HEK293 (cell line): ENCODE data around the gene LCAT.

Source experiments
- CTCF ChIA-PET: fragments of 350-600 bp; formaldehyde crosslinking; extraction: SDS; loops from one replicate; lab custom pipeline; 2021; ENCODE audit warnings: antibody characterized with exemption; lab: Yijun Ruan, JAX
- POLR2A ChIA-PET: fragments of 300-600 bp; formaldehyde crosslinking; extraction: SDS; loops from one replicate; lab custom pipeline; 2020; ENCODE audit warnings: antibody characterized with exemption, inconsistent platforms; lab: Yijun Ruan, JAX
- H3K27ac ChIP-seq: fragments of 200-500 bp; sonication (Bioruptor generic); 2 replicates; pipeline ENCODE4 v1.5.1; 2014; ENCODE audit warnings: low read depth, low read length, control low read depth, inconsistent platforms; ENCODE audit errors: extremely low read depth
- H3K36me3 ChIP-seq, 2 experiments: fragments of 200-500 bp in 1 of 2; sonication (Bioruptor generic) in 1 of 2; 1 replicate in 1 of 2; 2 replicates in 1 of 2; pipeline ENCODE4 v1.5.1; 2014 to 2017; ENCODE audit warnings: inconsistent platforms in 2 of 2, low read length in 2 of 2; ENCODE audit not compliant: control insufficient read depth in 2 of 2, insufficient read depth in 1 of 2
- H3K4me1 ChIP-seq: fragments of 200-500 bp; sonication (Bioruptor generic); 2 replicates; pipeline ENCODE4 v1.5.1; 2014; ENCODE audit warnings: mild to moderate bottlenecking, low read length, inconsistent platforms; ENCODE audit not compliant: control insufficient read depth, insufficient read depth
- H3K4me3 ChIP-seq: 2 replicates; pipeline ENCODE4 v1.5.1; 2011; ENCODE audit warnings: low read depth, mild to moderate bottlenecking, control low read depth, low read length, moderate library complexity
- H3K9me3 ChIP-seq: fragments of 200-500 bp; sonication (Bioruptor generic); 2 replicates; pipeline ENCODE4 v1.5.1; 2014; ENCODE audit warnings: low read depth, low read length, inconsistent platforms; ENCODE audit not compliant: control insufficient read depth, insufficient read depth
- CTCF ChIP-seq: fragments of 450-650 bp; formaldehyde crosslinking; IDR thresholded peaks from 2 replicates; pipeline ENCODE4 v1.5.1; 2016; ENCODE audit warnings: missing biosample characterization, missing genetic modification characterization
- EGR2 ChIP-seq: fragments of 450-650 bp; formaldehyde crosslinking; IDR thresholded peaks from 2 replicates; pipeline ENCODE4 v1.5.1; 2016; ENCODE audit warnings: low read depth, missing biosample characterization, missing genetic modification characterization
- GLIS2 ChIP-seq: fragments of 450-650 bp; formaldehyde crosslinking; IDR thresholded peaks from 2 replicates; pipeline ENCODE4 v1.5.1; 2016; ENCODE audit warnings: missing biosample characterization, missing genetic modification characterization
- KLF1 ChIP-seq: fragments of 450-650 bp; formaldehyde crosslinking; IDR thresholded peaks from 2 replicates; pipeline ENCODE4 v1.5.1; 2016; ENCODE audit warnings: missing biosample characterization, missing genetic modification characterization
- KLF9 ChIP-seq: fragments of 450-650 bp; formaldehyde crosslinking; IDR thresholded peaks from 2 replicates; pipeline ENCODE4 v1.5.1; 2016; ENCODE audit warnings: missing biosample characterization, missing genetic modification characterization, low read depth
- PRDM1 ChIP-seq: fragments of 450-650 bp; formaldehyde crosslinking; IDR thresholded peaks from 2 replicates; pipeline ENCODE4; 2016; ENCODE audit warnings: missing biosample characterization, missing genetic modification characterization
- REST ChIP-seq: fragments of 450-650 bp; formaldehyde crosslinking; IDR thresholded peaks from 2 replicates; pipeline ENCODE4 v1.5.1; 2016; ENCODE audit warnings: missing biosample characterization, missing genetic modification characterization
- SCRT2 ChIP-seq: fragments of 450-650 bp; formaldehyde crosslinking; IDR thresholded peaks from 2 replicates; pipeline ENCODE4 v1.5.1; 2016; ENCODE audit warnings: missing biosample characterization, missing genetic modification characterization
- SETDB1 ChIP-seq: IDR thresholded peaks from one replicate; pipeline ENCODE4 v1.6.1; 2017; ENCODE audit warnings: mild to moderate bottlenecking, low read length, moderate library complexity, mixed read lengths; ENCODE audit not compliant: insufficient read length
- SP3 ChIP-seq: fragments of 450-650 bp; formaldehyde crosslinking; IDR thresholded peaks from 2 replicates; pipeline ENCODE4 v1.5.1; 2016; ENCODE audit warnings: missing biosample characterization, missing genetic modification characterization
- TRIM28 ChIP-seq: IDR thresholded peaks from 2 replicates; pipeline ENCODE4 v1.6.1; 2011; ENCODE audit warnings: low read length, control low read depth, borderline replicate concordance
- ZBTB11 ChIP-seq: fragments of 450-650 bp; formaldehyde crosslinking; conservative IDR thresholded peaks from 2 replicates; pipeline ENCODE4 v1.5.1; 2016; ENCODE audit warnings: low read depth, missing biosample characterization, missing genetic modification characterization
- ZEB2 ChIP-seq: fragments of 450-650 bp; formaldehyde crosslinking; IDR thresholded peaks from 2 replicates; pipeline ENCODE4 v1.5.1; 2016; ENCODE audit warnings: missing biosample characterization, missing genetic modification characterization
- ZFHX2 ChIP-seq: fragments of 450-650 bp; formaldehyde crosslinking; conservative IDR thresholded peaks from 2 replicates; pipeline ENCODE4 v1.5.1; 2016; ENCODE audit warnings: missing biosample characterization, missing genetic modification characterization
- ZNF157 ChIP-seq: fragments of 450-650 bp; formaldehyde crosslinking; IDR thresholded peaks from 2 replicates; pipeline ENCODE4 v1.5.1; 2016; ENCODE audit warnings: missing biosample characterization, missing genetic modification characterization
- ZNF221 ChIP-seq: fragments of 450-650 bp; formaldehyde crosslinking; IDR thresholded peaks from 2 replicates; pipeline ENCODE4 v1.5.1; 2017; ENCODE audit warnings: missing biosample characterization, missing genetic modification characterization, borderline replicate concordance
- ZNF350 ChIP-seq: fragments of 450-650 bp; formaldehyde crosslinking; IDR thresholded peaks from 2 replicates; pipeline ENCODE4 v1.5.0; 2017; ENCODE audit warnings: missing biosample characterization, mild to moderate bottlenecking, missing genetic modification characterization
- ZNF514 ChIP-seq: fragments of 450-650 bp; formaldehyde crosslinking; IDR thresholded peaks from 2 replicates; pipeline ENCODE4 v1.5.1; 2016; ENCODE audit warnings: missing biosample characterization, missing genetic modification characterization
- ZNF544 ChIP-seq: fragments of 450-650 bp; formaldehyde crosslinking; IDR thresholded peaks from 2 replicates; pipeline ENCODE4 v1.5.0; 2017; ENCODE audit warnings: missing biosample characterization, missing genetic modification characterization

The LCAT gene

GRCh38 chr16:67941469-67942199 is 2.3 kb downstream of the LCAT start:
- Histone ChIP-seq H3K9me3 (no peaks in the 10 kb centered on the region), H3K4me3 (no peak overlapping the region), H3K4me1 (no peaks in the 10 kb centered on the region), H3K36me3 (peaks cover 0 to 58% of the 10 kb centered on the region in 2 experiments; a peak in 2 of 3 replicates), H3K27ac (no peak overlapping the region)
- POLR2A ChIA-PET: interaction anchor here (0.8 to 1.3 kb wide), 3 partner anchors 18 to 99 kb away, joined by 3 to 7 read pairs (median 4); no protein-coding TSS in a partner anchor
- no peak for TF ChIP-seq CTCF (tag by site-specific recombination)
- TF ChIP-seq GLIS2 (tag by site-specific recombination): 0 out of 2 replicates have a peak, but pooled peaks have one; percentile 19
- TF ChIP-seq KLF1 (tag by site-specific recombination): peak; percentile 79
- TF ChIP-seq SP3: 0 out of 2 replicates have a peak, but pooled peaks have one; percentile 16
- peak; percentile 30; the same call in 1 of the 2 replicates for TF ChIP-seq KLF9
- peak; percentile 83 for TF ChIP-seq EGR2 (tag by site-specific recombination)
- peak; percentile 80 for TF ChIP-seq ZFHX2
- TF ChIP-seq TRIM28: no peak
- TF ChIP-seq ZNF221 (tag by site-specific recombination): no peak
- CTCF ChIA-PET: interaction anchor here (0.6 to 2.3 kb wide), 21 partner anchors 10 to 1229 kb away, joined by 3 to 14 read pairs (median 4); partner anchors contain the start of gene NRN1L

GRCh38 chr16:67940446-67941089 is 3.4 kb downstream of the LCAT start:
- TF ChIP-seq ZNF157 (tag by site-specific recombination) (no peak), SCRT2 (tag by site-specific recombination) (peak; percentile 39; the same call in 1 of the 2 replicates)
- TF ChIP-seq, all 188 proteins: peak for 1
- no peak overlapping the region for H3K27ac ChIP-seq
- H3K36me3 ChIP-seq: peaks cover 0 to 48% of the 10 kb centered on the region in 2 experiments; a peak in 2 of 3 replicates
- H3K9me3 ChIP-seq: no peaks in the 10 kb centered on the region
- ChIA-PET POLR2A (interaction anchor here (0.6 to 1.3 kb wide), 3 partner anchors 94 to 417 kb away, joined by 3 to 5 read pairs (median 4); partner anchors contain the start of gene NUTF2), CTCF (interaction anchor here (0.6 to 2.3 kb wide), 8 partner anchors 12 to 419 kb away, joined by 3 to 14 read pairs (median 4); no protein-coding TSS in a partner anchor)
- no peaks in the 10 kb centered on the region for H3K4me1 ChIP-seq
- no peak overlapping the region for H3K4me3 ChIP-seq

GRCh38 chr16:67939507-67940445 is 4.1 kb downstream of the LCAT start:
- CTCF ChIA-PET: interaction anchor here (0.7 to 1.2 kb wide), 4 partner anchors 11 to 95 kb away, joined by 3 to 5 read pairs (median 3); no protein-coding TSS in a partner anchor
- H3K9me3 ChIP-seq: no peaks in the 10 kb centered on the region
- H3K4me3 ChIP-seq: no peak overlapping the region
- POLR2A ChIA-PET: interaction anchor here (0.6 kb wide), 1 partner anchor 388 kb away, joined by 7 read pairs; no protein-coding TSS in a partner anchor
- H3K36me3 ChIP-seq: peaks cover 0 to 40% of the 10 kb centered on the region in 2 experiments; a peak in 2 of 3 replicates
- H3K27ac ChIP-seq: no peak overlapping the region
- H3K4me1 ChIP-seq: no peaks in the 10 kb centered on the region
- TF ChIP-seq ZNF350 (tag by site-specific recombination): no peak
- no peak for TF ChIP-seq ZEB2 (tag by site-specific recombination)
- no peak for TF ChIP-seq REST
- TF ChIP-seq ZFHX2: peak; percentile 75
- TF ChIP-seq SETDB1: no peak
- TF ChIP-seq ZBTB11: no peak
- TF ChIP-seq ZNF514 (tag by site-specific recombination): no peak
- TF ChIP-seq ZNF544 (tag by site-specific recombination): no peak
- no peak for TF ChIP-seq PRDM1
